Measurements from ENCODE around the gene GPC3. TPM values are rescaled to one million over a fixed set of nuclear protein-coding genes. Genes with fewer than 3 reads are reported as not detected.

GPC3 gene
- polyA plus RNA-seq, 1 of the 3 experiments (the other 2 are of a cell fraction): 1.4 TPM

DNA sequence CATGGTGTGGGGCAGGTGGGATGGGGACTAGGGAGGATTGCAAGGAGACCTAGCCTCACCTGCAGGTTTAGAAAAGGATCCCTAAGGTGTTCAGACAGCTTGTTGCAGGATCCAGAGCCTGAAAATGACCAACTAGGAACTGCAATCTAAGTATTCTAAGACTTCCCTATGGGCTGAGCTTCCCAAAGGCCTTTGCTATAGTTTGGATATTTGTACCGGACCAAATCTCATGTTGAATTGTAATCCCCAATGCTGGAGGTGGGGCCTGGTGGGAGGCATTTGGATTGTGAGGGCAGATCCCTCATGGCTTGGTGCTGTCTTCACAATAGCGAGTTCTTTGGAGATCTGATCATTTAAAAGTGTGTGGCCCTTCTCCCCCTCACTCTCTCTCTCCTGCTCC lies 52.1 kb downstream of the GPC3 start:
- TF ChIP-seq, protein P1, sequence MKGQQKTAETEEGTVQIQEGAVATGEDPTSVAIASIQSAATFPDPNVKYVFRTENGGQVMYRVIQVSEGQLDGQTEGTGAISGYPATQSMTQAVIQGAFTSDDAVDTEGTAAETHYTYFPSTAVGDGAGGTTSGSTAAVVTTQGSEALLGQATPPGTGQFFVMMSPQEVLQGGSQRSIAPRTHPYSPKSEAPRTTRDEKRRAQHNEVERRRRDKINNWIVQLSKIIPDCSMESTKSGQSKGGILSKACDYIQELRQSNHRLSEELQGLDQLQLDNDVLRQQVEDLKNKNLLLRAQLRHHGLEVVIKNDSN (IDR thresholded peaks at IDR 0.05; ENCODE audit: borderline replicate concordance, low read depth): no peak
- TF ChIP-seq TEAD4 (IDR thresholded peaks at IDR 0.05; ENCODE audit: borderline replicate concordance, insufficient read depth): no peak
- TF ChIP-seq NRF1 (IDR thresholded peaks at IDR 0.05; ENCODE audit: low read depth, low read length): no peak
- TF ChIP-seq, protein P2, sequence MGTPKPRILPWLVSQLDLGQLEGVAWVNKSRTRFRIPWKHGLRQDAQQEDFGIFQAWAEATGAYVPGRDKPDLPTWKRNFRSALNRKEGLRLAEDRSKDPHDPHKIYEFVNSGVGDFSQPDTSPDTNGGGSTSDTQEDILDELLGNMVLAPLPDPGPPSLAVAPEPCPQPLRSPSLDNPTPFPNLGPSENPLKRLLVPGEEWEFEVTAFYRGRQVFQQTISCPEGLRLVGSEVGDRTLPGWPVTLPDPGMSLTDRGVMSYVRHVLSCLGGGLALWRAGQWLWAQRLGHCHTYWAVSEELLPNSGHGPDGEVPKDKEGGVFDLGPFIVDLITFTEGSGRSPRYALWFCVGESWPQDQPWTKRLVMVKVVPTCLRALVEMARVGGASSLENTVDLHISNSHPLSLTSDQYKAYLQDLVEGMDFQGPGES (IDR thresholded peaks at IDR 0.05; ENCODE audit: low read depth, low read length): no peak
- no peak for TF ChIP-seq POLR2AphosphoS5 (IDR thresholded peaks at IDR 0.05; ENCODE audit: low read depth, low read length)
- no peak for TF ChIP-seq SIN3A (IDR thresholded peaks at IDR 0.05; ENCODE audit: borderline replicate concordance, low read depth, low read length)
- TF ChIP-seq, protein P3, sequence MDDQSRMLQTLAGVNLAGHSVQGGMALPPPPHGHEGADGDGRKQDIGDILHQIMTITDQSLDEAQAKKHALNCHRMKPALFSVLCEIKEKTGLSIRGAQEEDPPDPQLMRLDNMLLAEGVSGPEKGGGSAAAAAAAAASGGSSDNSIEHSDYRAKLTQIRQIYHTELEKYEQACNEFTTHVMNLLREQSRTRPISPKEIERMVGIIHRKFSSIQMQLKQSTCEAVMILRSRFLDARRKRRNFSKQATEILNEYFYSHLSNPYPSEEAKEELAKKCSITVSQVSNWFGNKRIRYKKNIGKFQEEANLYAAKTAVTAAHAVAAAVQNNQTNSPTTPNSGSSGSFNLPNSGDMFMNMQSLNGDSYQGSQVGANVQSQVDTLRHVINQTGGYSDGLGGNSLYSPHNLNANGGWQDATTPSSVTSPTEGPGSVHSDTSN (IDR thresholded peaks at IDR 0.05): no peak
- no peak overlapping the region for H3K4me3 ChIP-seq (ENCODE audit: low read depth in 2 of 2, low read length in 1 of 2)
- no peaks in the 10 kb centered on the region for H3F3A ChIP-seq (replicated peaks; ENCODE audit: insufficient read depth)
- H3K79me2 ChIP-seq (ENCODE audit: insufficient read depth): no peaks in the 10 kb centered on the region
- ChIA-PET POLR2A (no interaction called here), CTCF (interaction anchor here (1.2 kb wide), 1 partner anchor 141 kb away, joined by 4 read pairs; no protein-coding TSS in a partner anchor)
- H3K9me3 ChIP-seq: no peaks in the 10 kb centered on the region
- no peak overlapping the region for H3K4me2 ChIP-seq
- H3K9ac ChIP-seq: no peak overlapping the region
- H3K27ac ChIP-seq (ENCODE audit: low read depth in 2 of 2, low read length in 1 of 2): no peak overlapping the region
- WGBS (ENCODE audit: low lambda C conversion rate): 15% methylated on average over 2 of the region's 2 CpGs
- H3K36me3 ChIP-seq (replicated peaks in 1 of 2; ENCODE audit: control insufficient read depth in 1 of 2, insufficient read depth in 2 of 2, low read length in 1 of 2): no peaks in the 10 kb centered on the region
- H2AFZ ChIP-seq (ENCODE audit: low read depth): no peak overlapping the region
- H3K4me1 ChIP-seq (ENCODE audit: control insufficient read depth in 1 of 2, insufficient read depth in 2 of 2, low read depth in 1 of 2, low read length in 1 of 2): no peaks in the 10 kb centered on the region
- no peak for DNase-seq
- H3K27me3 ChIP-seq (ENCODE audit: insufficient read depth): 0 out of 2 replicates have a peak, but pooled peaks cover 4% of the 10 kb centered on the region
- H3K9me2 ChIP-seq: no peaks in the 10 kb centered on the region
- H4K20me1 ChIP-seq (ENCODE audit: insufficient read depth): no peaks in the 10 kb centered on the region

DNA sequence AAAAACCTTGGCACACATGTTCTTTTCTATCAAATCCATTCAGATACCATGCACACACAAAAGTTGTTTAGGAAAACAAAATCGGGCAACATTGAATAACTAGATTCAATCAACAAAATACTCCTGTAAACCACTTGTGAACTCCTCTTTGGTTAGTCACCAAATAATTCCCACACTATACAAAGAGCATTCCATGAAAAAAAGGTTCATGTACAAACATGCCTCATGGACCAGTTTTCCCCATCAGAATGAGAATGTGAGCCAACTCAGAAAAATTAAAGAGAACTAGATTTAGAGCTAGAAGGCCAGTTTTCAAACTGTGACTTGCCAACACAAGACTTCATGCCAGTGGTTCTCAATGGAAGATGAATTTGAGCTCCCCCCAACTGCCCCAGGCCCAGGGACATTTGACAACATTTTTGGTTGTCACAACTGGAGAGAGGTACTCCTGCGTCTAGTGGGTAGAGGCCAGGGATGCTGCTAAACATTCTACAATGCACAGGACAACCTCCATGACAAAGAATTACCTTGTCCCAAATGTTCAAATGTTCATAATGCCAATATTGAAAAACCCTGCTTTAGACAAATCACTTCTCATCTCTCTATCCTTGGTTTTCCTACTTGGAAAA lies 55.4 kb downstream of the GPC3 start:
- H3K9me3 ChIP-seq: no peaks in the 10 kb centered on the region
- H3K4me3 ChIP-seq (ENCODE audit: low read depth in 2 of 2, low read length in 1 of 2): no peak overlapping the region
- WGBS (ENCODE audit: low lambda C conversion rate): 32% methylated on average over 2 of the region's 2 CpGs
- DNase-seq: no peak
- POLR2A ChIA-PET: no interaction called here
- no peak overlapping the region for H3K27ac ChIP-seq (ENCODE audit: low read depth in 2 of 2, low read length in 1 of 2)
- CTCF ChIA-PET: interaction anchor here (0.7 to 1.5 kb wide), 2 partner anchors 9 to 97 kb away, joined by 3 read pairs; no protein-coding TSS in a partner anchor
- H3K36me3 ChIP-seq (replicated peaks in 1 of 2; ENCODE audit: control insufficient read depth in 1 of 2, insufficient read depth in 2 of 2, low read length in 1 of 2): no peaks in the 10 kb centered on the region
- H3K79me2 ChIP-seq (ENCODE audit: insufficient read depth): no peaks in the 10 kb centered on the region
- no peaks in the 10 kb centered on the region for H3K4me1 ChIP-seq (ENCODE audit: control insufficient read depth in 1 of 2, insufficient read depth in 2 of 2, low read depth in 1 of 2, low read length in 1 of 2)
- H3F3A ChIP-seq (replicated peaks; ENCODE audit: insufficient read depth): no peaks in the 10 kb centered on the region
- no peaks in the 10 kb centered on the region for H4K20me1 ChIP-seq (ENCODE audit: insufficient read depth)
- no peaks in the 10 kb centered on the region for H3K27me3 ChIP-seq (ENCODE audit: insufficient read depth)
- no peaks in the 10 kb centered on the region for H3K9me2 ChIP-seq
- no peak overlapping the region for H3K4me2 ChIP-seq
- H2AFZ ChIP-seq (ENCODE audit: low read depth): no peak overlapping the region
- no peak overlapping the region for H3K9ac ChIP-seq
- TF ChIP-seq TCF12 (IDR thresholded peaks at IDR 0.05) (no peak), FOSL2 (IDR thresholded peaks at IDR 0.05; ENCODE audit: borderline replicate concordance, low read depth) (no peak), NFIC (IDR thresholded peaks at IDR 0.05; ENCODE audit: borderline replicate concordance) (no peak), YY1 (IDR thresholded peaks at IDR 0.05; ENCODE audit: low read depth) (no peak), CHD2 (IDR thresholded peaks at IDR 0.05; ENCODE audit: low read length, partially characterized antibody) (no peak), RCOR1 (IDR thresholded peaks at IDR 0.05; ENCODE audit: low read length) (no peak), FOXM1 (IDR thresholded peaks at IDR 0.05; ENCODE audit: low read depth) (no peak), SMC3 (IDR thresholded peaks at IDR 0.05; ENCODE audit: low read depth, low read length) (no peak), NRF1 (IDR thresholded peaks at IDR 0.05; ENCODE audit: low read depth, low read length) (no peak), JUND (IDR thresholded peaks at IDR 0.05) (no peak), EZH2phosphoT487 (IDR thresholded peaks at IDR 0.05; ENCODE audit: borderline replicate concordance, low read depth) (no peak), MXI1 (IDR thresholded peaks at IDR 0.05; ENCODE audit: low read depth, low read length) (no peak), TAF1 (IDR thresholded peaks at IDR 0.05; ENCODE audit: borderline replicate concordance, low read depth, low read length) (no peak), ELF1 (IDR thresholded peaks at IDR 0.05) (no peak)
- TF ChIP-seq, protein P2 (IDR thresholded peaks at IDR 0.05; ENCODE audit: low read depth, low read length): no peak
- TF ChIP-seq, protein P1 (IDR thresholded peaks at IDR 0.05; ENCODE audit: borderline replicate concordance, low read depth): no peak
- TF ChIP-seq, protein P3 (IDR thresholded peaks at IDR 0.05): no peak

Data from SK-N-SH (cell line).